Measurements from ENCODE around the gene TMEM131.
"Not testable (repeated sequence)": the region's sequence is repeated elsewhere in the genome, so short reads cannot be mapped to it uniquely, and the experiment has no call there.

The TMEM131 gene

DNA sequence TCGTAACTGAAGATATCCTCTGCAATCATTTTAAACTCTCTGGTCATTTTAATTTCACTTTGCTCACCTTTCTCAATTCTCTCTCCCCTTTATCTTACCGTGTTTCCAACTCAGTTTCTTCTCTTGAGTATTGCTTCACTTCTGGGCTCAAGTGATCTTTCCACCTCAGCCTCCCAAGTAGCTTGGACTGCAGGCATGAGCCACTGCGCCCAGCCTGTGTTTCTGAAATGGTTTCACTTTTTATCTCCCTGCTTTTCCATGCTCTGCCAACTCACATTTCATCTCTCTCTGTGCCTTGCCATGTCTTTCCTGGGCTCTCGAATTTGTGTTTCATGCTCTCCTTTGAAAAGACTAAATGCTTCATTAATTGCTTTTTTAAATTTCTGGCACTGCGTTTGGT lies 30.5 kb upstream of the TMEM131 start:
- no peak for DNase-seq
- Histone ChIP-seq H3K9me3 (ENCODE audit: severe bottlenecking) (no peaks in the 10 kb centered on the region), H3K27me3 (ENCODE audit: insufficient read depth, low read depth, severe bottlenecking) (no peaks in the 10 kb centered on the region), H3K4me3 (ENCODE audit: low read depth, low read length) (no peak overlapping the region), H3K36me3 (no peaks in the 10 kb centered on the region), H3K27ac (no peak overlapping the region)
- no peak for TF ChIP-seq CTCF (IDR thresholded peaks at IDR 0.05; ENCODE audit: low read depth, low read length)

DNA sequence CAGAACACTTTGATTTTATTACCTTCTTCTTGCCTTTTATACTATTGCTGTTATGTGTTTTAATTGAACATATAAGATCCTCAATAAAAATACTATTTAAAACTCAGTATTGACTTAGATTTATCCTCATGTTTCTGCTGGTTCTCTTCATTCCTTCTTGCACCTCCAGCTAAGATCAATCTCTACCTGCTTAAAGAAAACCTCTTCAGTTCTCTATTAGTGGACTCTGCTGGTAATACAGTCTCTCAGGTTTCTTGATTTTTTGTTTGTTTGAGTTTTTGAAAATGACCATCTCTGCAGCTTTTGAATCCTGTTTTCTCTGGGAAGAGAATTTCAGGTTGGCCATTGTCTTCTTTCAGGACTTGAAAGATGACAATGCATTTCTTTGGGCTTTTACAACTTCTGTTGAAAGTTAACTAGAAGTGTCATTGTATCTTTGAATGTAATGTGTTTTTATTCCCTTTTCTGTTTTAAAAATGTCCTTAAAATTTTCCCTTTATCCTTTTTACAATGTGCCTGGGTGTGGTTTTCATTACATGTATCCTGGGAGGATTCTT lies 29.8 kb upstream of the TMEM131 start:
- no peaks in the 10 kb centered on the region for H3K9me3 ChIP-seq (ENCODE audit: severe bottlenecking)
- H3K4me3 ChIP-seq (ENCODE audit: low read depth, low read length): no peak overlapping the region
- H3K27me3 ChIP-seq (ENCODE audit: insufficient read depth, low read depth, severe bottlenecking): no peaks in the 10 kb centered on the region
- no peak overlapping the region for H3K27ac ChIP-seq
- no peaks in the 10 kb centered on the region for H3K36me3 ChIP-seq
- TF ChIP-seq CTCF (IDR thresholded peaks at IDR 0.05; ENCODE audit: low read depth, low read length): no peak
- DNase-seq: no peak

- not testable (repeated sequence) for H3K27ac ChIP-seq; H3K36me3 ChIP-seq; H3K9me3 ChIP-seq (ENCODE audit: severe bottlenecking); H3K27me3 ChIP-seq (ENCODE audit: insufficient read depth, low read depth, severe bottlenecking); H3K4me3 ChIP-seq (ENCODE audit: low read depth, low read length); DNase-seq
Measured at GRCh38 chr2:98022067-98022466, 26.3 kb upstream of the TMEM131 start.

DNA sequence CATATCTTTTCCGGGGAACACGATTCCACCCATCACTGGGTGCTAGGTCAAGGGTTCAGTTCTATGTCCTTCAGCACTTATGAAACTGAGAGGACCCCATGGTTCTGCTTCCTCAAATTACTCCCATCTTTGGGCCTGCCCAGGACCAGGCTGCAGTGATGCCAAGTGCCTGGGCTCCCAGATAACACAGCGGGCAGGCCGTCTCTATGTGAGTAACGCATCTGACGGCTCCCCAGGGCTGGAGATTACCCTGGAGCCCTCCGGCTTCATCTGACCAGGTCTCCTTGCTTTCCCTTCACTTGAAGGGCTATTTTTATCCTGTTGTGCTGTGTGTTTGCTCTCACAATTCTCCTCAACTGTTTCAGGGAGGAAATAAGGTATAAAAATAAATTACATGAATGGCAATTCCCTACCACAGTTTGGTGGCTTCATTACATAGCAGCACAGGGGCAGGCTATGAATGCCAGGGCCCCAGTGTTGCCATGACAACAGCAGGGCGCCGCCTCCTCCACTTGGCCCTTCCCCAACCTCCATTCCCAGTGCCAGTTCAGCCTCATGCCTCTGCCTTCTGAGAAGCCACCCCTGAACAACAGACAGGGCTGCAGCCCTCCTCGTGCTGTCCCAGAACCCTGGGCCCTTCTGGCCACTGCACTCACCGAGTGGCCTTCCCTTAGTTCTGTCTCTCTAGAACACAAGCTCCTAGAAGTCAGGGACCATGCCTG lies 25.4 kb upstream of the TMEM131 start:
- Histone ChIP-seq H3K9me3 (ENCODE audit: severe bottlenecking) (no peaks in the 10 kb centered on the region), H3K36me3 (no peaks in the 10 kb centered on the region), H3K4me3 (ENCODE audit: low read depth, low read length) (no peak overlapping the region), H3K27me3 (ENCODE audit: insufficient read depth, low read depth, severe bottlenecking) (no peaks in the 10 kb centered on the region), H3K27ac (no peak overlapping the region)
- no peak for TF ChIP-seq CTCF (IDR thresholded peaks at IDR 0.05; ENCODE audit: low read depth, low read length)
- DNase-seq: no peak

DNA sequence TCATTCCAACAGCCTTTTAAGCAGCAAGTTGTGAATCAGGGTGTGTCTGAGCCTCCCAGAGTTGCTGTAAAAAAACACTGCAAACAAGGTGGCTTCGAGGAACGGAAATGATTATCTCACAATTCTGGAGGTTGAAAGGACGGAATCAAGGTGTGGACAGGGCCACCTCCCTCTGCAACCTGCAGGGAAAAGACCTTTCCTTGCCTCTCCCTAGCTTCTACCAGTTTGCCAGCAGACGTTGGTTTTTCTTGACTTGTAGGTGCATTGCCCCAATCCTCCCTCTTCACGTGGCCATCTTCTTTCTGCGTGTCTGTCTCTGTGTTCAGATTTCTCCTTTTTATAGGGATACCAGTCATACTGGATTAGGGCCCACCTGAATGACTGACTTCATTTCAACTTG lies 24.8 kb upstream of the TMEM131 start:
- Histone ChIP-seq H3K27me3 (ENCODE audit: insufficient read depth, low read depth, severe bottlenecking) (no peaks in the 10 kb centered on the region), H3K4me3 (ENCODE audit: low read depth, low read length) (no peak overlapping the region), H3K27ac (no peak overlapping the region), H3K9me3 (ENCODE audit: severe bottlenecking) (no peaks in the 10 kb centered on the region), H3K36me3 (no peaks in the 10 kb centered on the region)
- TF ChIP-seq CTCF (IDR thresholded peaks at IDR 0.05; ENCODE audit: low read depth, low read length): no peak
- DNase-seq: no peak

DNA sequence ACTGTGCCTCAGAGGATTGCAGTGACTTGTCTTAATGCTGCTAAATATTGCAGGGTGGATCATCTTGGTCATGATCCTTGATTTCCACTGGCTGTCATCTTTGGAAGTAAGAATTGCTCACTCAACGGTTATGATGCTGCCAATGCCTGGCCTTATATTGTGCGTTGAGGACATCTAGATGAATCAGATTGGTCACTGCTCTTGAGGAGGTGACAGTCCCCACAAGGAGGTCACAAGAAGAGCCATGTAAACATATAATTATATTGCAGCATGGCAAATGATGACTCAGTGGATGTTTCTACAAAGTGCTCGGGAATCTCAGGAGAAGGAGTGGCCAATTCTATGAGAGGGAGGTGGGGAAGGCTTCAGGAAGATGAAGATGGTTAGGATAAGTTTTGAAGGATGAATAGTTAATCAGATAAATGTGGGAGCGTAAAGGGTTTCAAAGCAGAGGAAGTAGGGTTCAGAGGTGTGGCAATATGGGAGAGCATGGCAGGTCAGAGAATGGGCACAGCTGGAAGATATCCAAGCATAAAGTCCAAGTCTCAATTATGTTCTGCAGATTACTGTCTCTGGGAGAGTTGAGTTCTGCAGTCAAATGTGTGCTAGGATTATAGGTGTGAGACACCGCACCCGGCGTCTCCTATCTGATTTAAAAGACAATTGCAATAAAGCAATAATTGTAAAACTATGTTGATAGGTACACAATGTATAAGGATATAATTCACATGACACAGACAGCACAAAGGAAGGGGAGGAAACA lies 21.3 kb upstream of the TMEM131 start:
- DNase-seq: no peak
- Histone ChIP-seq H3K4me3 (ENCODE audit: low read depth, low read length) (no peak overlapping the region), H3K36me3 (no peaks in the 10 kb centered on the region), H3K27ac (no peak overlapping the region), H3K27me3 (ENCODE audit: insufficient read depth, low read depth, severe bottlenecking) (no peaks in the 10 kb centered on the region), H3K9me3 (ENCODE audit: severe bottlenecking) (no peaks in the 10 kb centered on the region)
- TF ChIP-seq CTCF (IDR thresholded peaks at IDR 0.05; ENCODE audit: low read depth, low read length): no peak
